ENCODE data around the gene DPP10.

Gene DPP10

GRCh38 chr2:115162494-115163293 lies 720.3 kb downstream of the DPP10 start:
- H3F3A ChIP-seq (ENCODE audit: low read depth): no peaks in the 10 kb centered on the region
- no peak overlapping the region for H3K4me2 ChIP-seq (ENCODE audit: low read depth, low read length, poor library complexity, severe bottlenecking)
- no peaks in the 10 kb centered on the region for H3K36me3 ChIP-seq (ENCODE audit: insufficient read depth, low read length)
- TF ChIP-seq EZH2phosphoT487 (IDR thresholded peaks at IDR 0.05; ENCODE audit: borderline replicate concordance) (no peak), CTCF (conservative IDR thresholded peaks at IDR 0.05; ENCODE audit: low read length) (no peak)
- no peak overlapping the region for H3K9ac ChIP-seq (ENCODE audit: low read depth, low read length, poor library complexity, severe bottlenecking)
- no peaks in the 10 kb centered on the region; the same call in 1 of the 2 replicates for H3K9me3 ChIP-seq (ENCODE audit: insufficient read depth, low read depth, low read length)
- no peak overlapping the region for H3K4me3 ChIP-seq (ENCODE audit: low read length, poor library complexity, severe bottlenecking)
- H3K4me1 ChIP-seq (ENCODE audit: insufficient read depth, low read length, poor library complexity, severe bottlenecking): no peaks in the 10 kb centered on the region
- H3K9me2 ChIP-seq (replicated peaks; ENCODE audit: low read depth, low read length): no peaks in the 10 kb centered on the region
- H3K27me3 ChIP-seq (ENCODE audit: insufficient read depth, low read length, poor library complexity, severe bottlenecking): no peaks in the 10 kb centered on the region
- H4K20me1 ChIP-seq (ENCODE audit: insufficient read depth, low read length, poor library complexity, severe bottlenecking): no peaks in the 10 kb centered on the region
- H2AFZ ChIP-seq (ENCODE audit: low read length): no peak overlapping the region
- H3K79me2 ChIP-seq (ENCODE audit: insufficient read depth, low read length): no peaks in the 10 kb centered on the region

- no peak overlapping the region for H2AFZ ChIP-seq (ENCODE audit: low read length)
- H4K20me1 ChIP-seq (ENCODE audit: insufficient read depth, low read length, poor library complexity, severe bottlenecking): no peaks in the 10 kb centered on the region
- H3K4me3 ChIP-seq (ENCODE audit: low read length, poor library complexity, severe bottlenecking): no peak overlapping the region
- no peaks in the 10 kb centered on the region for H3K4me1 ChIP-seq (ENCODE audit: insufficient read depth, low read length, poor library complexity, severe bottlenecking)
- no peak overlapping the region for H3K9ac ChIP-seq (ENCODE audit: low read depth, low read length, poor library complexity, severe bottlenecking)
- no peak overlapping the region for H3K4me2 ChIP-seq (ENCODE audit: low read depth, low read length, poor library complexity, severe bottlenecking)
- no peaks in the 10 kb centered on the region for H3K27me3 ChIP-seq (ENCODE audit: insufficient read depth, low read length, poor library complexity, severe bottlenecking)
- no peak for TF ChIP-seq CTCF (conservative IDR thresholded peaks at IDR 0.05; ENCODE audit: low read length)
- TF ChIP-seq EZH2phosphoT487 (IDR thresholded peaks at IDR 0.05; ENCODE audit: borderline replicate concordance): no peak
- no peaks in the 10 kb centered on the region for H3K9me2 ChIP-seq (replicated peaks; ENCODE audit: low read depth, low read length)
- no peaks in the 10 kb centered on the region for H3K79me2 ChIP-seq (ENCODE audit: insufficient read depth, low read length)
- H3F3A ChIP-seq (ENCODE audit: low read depth): no peaks in the 10 kb centered on the region
- H3K9me3 ChIP-seq (ENCODE audit: insufficient read depth, low read depth, low read length): no peaks in the 10 kb centered on the region; the same call in 1 of the 2 replicates
- H3K36me3 ChIP-seq (ENCODE audit: insufficient read depth, low read length): no peaks in the 10 kb centered on the region
These were observed 721.1 kb downstream of the DPP10 start for GRCh38 chr2:115163572-115163971.

- Histone ChIP-seq H3K9ac (ENCODE audit: low read depth, low read length, poor library complexity, severe bottlenecking) (no peak overlapping the region), H3K4me2 (ENCODE audit: low read depth, low read length, poor library complexity, severe bottlenecking) (no peak overlapping the region), H3K4me3 (ENCODE audit: low read length, poor library complexity, severe bottlenecking) (no peak overlapping the region)
These were observed 723.2 kb downstream of the DPP10 start for GRCh38 chr2:115165529-115166109.

More at GRCh38 chr2:115165529-115166109, 723.2 kb downstream of the DPP10 start:
- Histone ChIP-seq H3K9me3 (ENCODE audit: insufficient read depth, low read depth, low read length) (no peaks in the 10 kb centered on the region; the same call in 1 of the 2 replicates), H2AFZ (ENCODE audit: low read length) (no peak overlapping the region), H3K79me2 (ENCODE audit: insufficient read depth, low read length) (no peaks in the 10 kb centered on the region), H3K4me1 (ENCODE audit: insufficient read depth, low read length, poor library complexity, severe bottlenecking) (no peaks in the 10 kb centered on the region), H3K36me3 (ENCODE audit: insufficient read depth, low read length) (no peaks in the 10 kb centered on the region), H3K27me3 (ENCODE audit: insufficient read depth, low read length, poor library complexity, severe bottlenecking) (no peaks in the 10 kb centered on the region), H3K9me2 (replicated peaks; ENCODE audit: low read depth, low read length) (no peaks in the 10 kb centered on the region), H3F3A (ENCODE audit: low read depth) (no peaks in the 10 kb centered on the region), H4K20me1 (ENCODE audit: insufficient read depth, low read length, poor library complexity, severe bottlenecking) (no peaks in the 10 kb centered on the region)
- TF ChIP-seq CTCF (conservative IDR thresholded peaks at IDR 0.05; ENCODE audit: low read length) (peak; percentile 63), EZH2phosphoT487 (IDR thresholded peaks at IDR 0.05; ENCODE audit: borderline replicate concordance) (no peak)
